ENCODE measurements around the gene RBM4B. TPM values are rescaled to one million over a fixed set of nuclear protein-coding genes. Genes with fewer than 3 reads are reported as not detected.
A peak's percentile ranks its signal among the peaks of the same experiment; 100 is the strongest.

RBM4B gene
- polyA plus RNA-seq, 2 donors = 12.0 to 12.8 TPM

DNA sequence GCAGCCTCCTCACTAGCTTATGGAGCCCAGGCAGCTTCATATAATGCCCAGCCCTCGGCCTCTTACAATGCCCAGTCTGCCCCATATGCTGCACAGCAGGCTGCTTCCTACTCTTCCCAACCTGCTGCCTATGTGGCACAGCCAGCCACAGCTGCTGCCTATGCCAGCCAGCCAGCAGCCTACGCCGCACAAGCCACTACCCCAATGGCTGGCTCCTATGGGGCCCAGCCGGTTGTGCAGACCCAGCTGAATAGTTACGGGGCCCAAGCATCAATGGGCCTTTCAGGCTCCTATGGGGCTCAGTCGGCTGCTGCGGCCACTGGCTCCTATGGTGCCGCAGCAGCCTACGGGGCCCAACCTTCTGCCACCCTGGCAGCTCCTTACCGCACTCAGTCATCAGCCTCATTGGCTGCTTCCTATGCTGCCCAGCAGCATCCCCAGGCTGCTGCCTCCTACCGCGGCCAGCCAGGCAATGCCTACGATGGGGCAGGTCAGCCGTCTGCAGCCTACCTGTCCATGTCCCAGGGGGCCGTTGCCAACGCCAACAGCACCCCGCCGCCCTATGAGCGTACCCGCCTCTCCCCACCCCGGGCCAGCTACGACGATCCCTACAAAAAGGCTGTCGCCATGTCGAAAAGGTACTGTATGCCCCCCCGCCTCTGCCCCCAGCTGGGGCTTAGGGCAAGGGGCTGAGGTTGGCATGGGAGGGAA, 52.5 kb downstream of the RBM4B start:
- H3K9me3 ChIP-seq (ENCODE audit: control insufficient read depth in 2 of 2, insufficient read depth in 1 of 2, low read depth in 1 of 2, low read length in 1 of 2) = no peaks in the 10 kb centered on the region
- H3K27me3 ChIP-seq (ENCODE audit: control insufficient read depth in 1 of 2, insufficient read depth in 2 of 2, low read length in 2 of 2) = no peaks in the 10 kb centered on the region
- 94 to 96% methylated on average over 22 to 26 of the region's 26 CpGs for WGBS, 2 donors
- H3K27ac ChIP-seq (ENCODE audit: low read depth in 2 of 2, low read length in 1 of 2) = no peak overlapping the region
- peaks cover 12 to 51% of the 10 kb centered on the region in 2 donors for H3K36me3 ChIP-seq (ENCODE audit: control insufficient read depth in 2 of 2, insufficient read depth in 2 of 2, low read length in 1 of 2)
- peaks cover 0 to 2% of the 10 kb centered on the region in 2 donors for H3K4me1 ChIP-seq (ENCODE audit: control insufficient read depth in 2 of 2, insufficient read depth in 2 of 2, low read length in 1 of 2)
- H3K4me3 ChIP-seq (ENCODE audit: low read depth in 1 of 2, low read length in 2 of 2) = no peak overlapping the region

DNA sequence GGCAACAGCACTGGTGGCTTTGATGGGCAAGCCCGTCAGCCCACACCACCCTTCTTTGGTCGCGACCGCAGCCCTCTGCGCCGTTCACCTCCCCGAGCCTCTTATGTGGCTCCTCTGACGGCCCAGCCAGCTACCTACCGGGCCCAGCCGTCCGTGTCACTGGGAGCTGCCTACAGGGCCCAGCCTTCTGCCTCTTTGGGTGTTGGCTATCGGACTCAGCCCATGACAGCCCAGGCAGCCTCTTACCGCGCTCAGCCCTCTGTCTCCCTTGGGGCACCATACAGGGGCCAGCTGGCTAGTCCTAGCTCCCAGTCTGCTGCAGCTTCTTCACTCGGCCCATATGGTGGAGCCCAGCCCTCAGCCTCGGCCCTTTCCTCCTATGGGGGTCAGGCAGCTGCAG, 53.2 kb downstream of the RBM4B start:
- H3K27ac ChIP-seq (ENCODE audit: low read depth in 2 of 2, low read length in 1 of 2) = peak overlapping the region in 1 of 2 donors; percentile 34
- no peaks in the 10 kb centered on the region for H3K27me3 ChIP-seq (ENCODE audit: control insufficient read depth in 1 of 2, insufficient read depth in 2 of 2, low read length in 2 of 2)
- H3K36me3 ChIP-seq (ENCODE audit: control insufficient read depth in 2 of 2, insufficient read depth in 2 of 2, low read length in 1 of 2) = peaks cover 12 to 51% of the 10 kb centered on the region in 2 donors
- no peak overlapping the region for H3K4me3 ChIP-seq (ENCODE audit: low read depth in 1 of 2, low read length in 2 of 2)
- WGBS, 2 donors = 84 to 87% methylated on average over 16 of the region's 16 CpGs
- peaks cover 0 to 2% of the 10 kb centered on the region in 2 donors for H3K4me1 ChIP-seq (ENCODE audit: control insufficient read depth in 2 of 2, insufficient read depth in 2 of 2, low read length in 1 of 2)
- no peaks in the 10 kb centered on the region for H3K9me3 ChIP-seq (ENCODE audit: control insufficient read depth in 2 of 2, insufficient read depth in 1 of 2, low read depth in 1 of 2, low read length in 1 of 2)

DNA sequence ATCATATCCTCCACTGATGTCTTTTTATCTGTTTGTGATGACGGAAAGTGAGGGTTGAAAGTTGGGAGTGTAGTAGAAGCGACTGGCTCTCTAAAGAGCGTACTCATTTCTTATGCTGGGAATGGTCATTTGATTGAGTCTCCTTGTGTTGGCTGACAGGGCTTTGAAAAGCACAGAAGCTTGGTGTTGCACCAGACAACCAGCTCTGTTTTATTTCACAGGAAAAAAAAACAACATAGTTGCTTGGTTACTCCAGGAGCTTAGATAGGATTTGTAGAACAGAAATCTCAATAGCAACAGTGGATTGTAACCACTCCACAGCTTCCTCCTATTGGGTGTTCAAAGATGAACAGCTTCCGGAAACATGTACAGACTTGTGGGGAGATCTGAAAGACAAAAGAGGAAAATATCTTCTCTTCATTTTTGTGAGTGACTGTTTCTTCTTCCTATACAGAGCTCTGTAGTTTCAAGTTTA, 58.6 kb downstream of the RBM4B start:
- H3K4me3 ChIP-seq (ENCODE audit: low read depth in 1 of 2, low read length in 2 of 2) = peak overlapping the region in 1 of 2 donors; percentile 97
- peak overlapping the region; percentile 73 to 76 for H3K27ac ChIP-seq (ENCODE audit: low read depth in 2 of 2, low read length in 1 of 2)
- H3K36me3 ChIP-seq (ENCODE audit: control insufficient read depth in 2 of 2, insufficient read depth in 2 of 2, low read length in 1 of 2) = peaks cover 0 to 9% of the 10 kb centered on the region in 2 donors
- H3K9me3 ChIP-seq (ENCODE audit: control insufficient read depth in 2 of 2, insufficient read depth in 1 of 2, low read depth in 1 of 2, low read length in 1 of 2) = peaks cover 0 to 2% of the 10 kb centered on the region in 2 donors
- H3K4me1 ChIP-seq (ENCODE audit: control insufficient read depth in 2 of 2, insufficient read depth in 2 of 2, low read length in 1 of 2) = peaks cover 0 to 2% of the 10 kb centered on the region in 2 donors
- WGBS, 2 donors = 18 to 30% methylated on average over 4 of the region's 4 CpGs
- no peaks in the 10 kb centered on the region for H3K27me3 ChIP-seq (ENCODE audit: control insufficient read depth in 1 of 2, insufficient read depth in 2 of 2, low read length in 2 of 2)

DNA sequence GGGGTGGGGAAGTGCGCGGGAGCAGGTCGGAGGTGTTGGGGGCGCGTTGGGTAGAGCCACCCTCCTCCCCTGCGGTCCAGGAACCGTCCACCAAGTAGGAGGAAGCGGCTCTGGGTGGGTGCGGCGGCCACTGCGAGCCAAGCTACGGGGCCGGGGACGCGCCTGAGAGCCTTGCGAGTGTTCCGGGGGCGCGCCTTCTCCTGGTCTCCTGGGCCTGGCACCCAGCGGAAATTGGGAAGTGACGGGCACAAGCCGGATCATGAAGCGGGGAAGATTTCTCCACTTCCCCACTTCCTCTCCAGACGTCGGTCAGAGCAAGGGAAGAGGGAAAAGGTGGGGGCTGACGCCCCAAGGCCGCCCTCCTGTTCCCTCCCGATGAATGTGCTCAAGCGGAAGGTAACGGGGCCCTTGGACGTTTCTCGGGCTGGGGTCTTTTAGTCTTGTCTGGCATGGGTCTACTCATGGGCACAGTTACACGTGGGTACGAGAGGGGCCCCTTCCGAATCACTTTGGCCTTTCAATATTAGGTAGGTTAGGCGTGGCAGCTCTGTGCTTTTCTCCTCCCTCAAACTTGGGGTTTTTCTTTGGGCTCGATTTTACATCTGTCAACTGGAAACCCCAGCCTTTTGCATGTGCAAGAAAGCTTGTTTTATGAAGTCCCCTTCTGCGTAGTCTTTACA, 60.4 kb downstream of the RBM4B start:
- WGBS, 2 donors = 0 to 1% methylated on average over 30 to 38 of the region's 38 CpGs
- H3K4me3 ChIP-seq (ENCODE audit: low read depth in 1 of 2, low read length in 2 of 2) = peak overlapping the region; percentile 77 to 97

DNA sequence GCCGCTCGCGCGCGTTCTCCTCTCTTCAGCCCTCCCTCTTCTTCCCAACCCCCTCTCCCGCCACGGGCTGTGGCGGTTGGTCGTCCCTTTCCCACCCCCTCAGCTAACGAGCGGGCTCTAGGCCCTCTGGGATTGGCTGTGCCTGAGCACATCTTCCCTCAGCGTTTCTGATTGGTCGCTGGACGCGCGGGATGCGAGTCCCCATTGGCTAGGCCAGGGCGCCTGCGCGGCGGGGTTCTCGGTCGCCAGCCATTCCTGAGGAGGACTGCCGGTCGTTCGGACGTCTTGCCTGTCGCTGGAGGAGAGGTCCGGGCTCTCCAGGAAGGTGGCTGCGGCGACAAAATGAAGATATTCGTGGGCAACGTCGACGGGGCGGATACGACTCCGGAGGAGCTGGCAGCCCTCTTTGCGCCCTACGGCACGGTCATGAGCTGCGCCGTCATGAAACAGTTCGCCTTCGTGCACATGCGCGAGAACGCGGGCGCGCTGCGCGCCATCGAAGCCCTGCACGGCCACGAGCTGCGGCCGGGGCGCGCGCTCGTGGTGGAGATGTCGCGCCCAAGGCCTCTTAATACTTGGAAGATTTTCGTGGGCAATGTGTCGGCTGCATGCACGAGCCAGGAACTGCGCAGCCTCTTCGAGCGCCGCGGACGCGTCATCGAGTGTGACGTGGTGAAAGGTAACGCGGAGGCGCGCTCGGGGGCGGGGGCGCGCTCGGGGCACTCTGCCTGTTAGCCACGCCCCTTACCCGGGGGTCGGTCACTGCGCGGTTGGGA, 61.1 kb downstream of the RBM4B start, which contains the start of gene RBM14:
Gene RBM14, plus strand, starts transcription at position 252 of the 776 bp plus-strand sequence. Its CDS starts 91 bp downstream, at position 343.
- no peaks in the 10 kb centered on the region for H3K4me1 ChIP-seq (ENCODE audit: control insufficient read depth in 2 of 2, insufficient read depth in 2 of 2, low read length in 1 of 2)
- no peaks in the 10 kb centered on the region for H3K36me3 ChIP-seq (ENCODE audit: control insufficient read depth in 2 of 2, insufficient read depth in 2 of 2, low read length in 1 of 2)
- H3K27ac ChIP-seq (ENCODE audit: low read depth in 2 of 2, low read length in 1 of 2) = peak within 1 kb of the TSS; percentile 97 to 98
- H3K9me3 ChIP-seq (ENCODE audit: control insufficient read depth in 2 of 2, insufficient read depth in 1 of 2, low read depth in 1 of 2, low read length in 1 of 2) = peaks cover 0 to 2% of the 10 kb centered on the region in 2 donors
- peak within 1 kb of the TSS; percentile 77 to 97 for H3K4me3 ChIP-seq (ENCODE audit: low read depth in 1 of 2, low read length in 2 of 2)
- whole genome bisulfite sequencing, 2 donors = 0% methylated on average over 90 of the region's 90 CpGs
- no peaks in the 10 kb centered on the region for H3K27me3 ChIP-seq (ENCODE audit: control insufficient read depth in 1 of 2, insufficient read depth in 2 of 2, low read length in 2 of 2)

More for the DNA sequence above, 60.4 kb downstream of the RBM4B start:
- H3K36me3 ChIP-seq (ENCODE audit: control insufficient read depth in 2 of 2, insufficient read depth in 2 of 2, low read length in 1 of 2) = no peaks in the 10 kb centered on the region
- peak overlapping the region; percentile 88 to 98 for H3K27ac ChIP-seq (ENCODE audit: low read depth in 2 of 2, low read length in 1 of 2)
- H3K4me1 ChIP-seq (ENCODE audit: control insufficient read depth in 2 of 2, insufficient read depth in 2 of 2, low read length in 1 of 2) = no peaks in the 10 kb centered on the region
- H3K9me3 ChIP-seq (ENCODE audit: control insufficient read depth in 2 of 2, insufficient read depth in 1 of 2, low read depth in 1 of 2, low read length in 1 of 2) = peaks cover 0 to 2% of the 10 kb centered on the region in 2 donors
- H3K27me3 ChIP-seq (ENCODE audit: control insufficient read depth in 1 of 2, insufficient read depth in 2 of 2, low read length in 2 of 2) = no peaks in the 10 kb centered on the region

Other genes starting within 250 kb of the RBM4B start
- gene MRPL11, start 239.0 kb downstream of the RBM4B start, polyA plus RNA-seq = 10 to 100 TPM; 27.2 to 51.1 TPM
- gene PELI3, start 211.0 kb downstream of the RBM4B start, polyA plus RNA-seq = 1 to 10 TPM; 5.5 to 7.8 TPM
- 10 to 100 TPM; 16.3 to 29.6 TPM for gene DPP3, start 197.5 kb downstream of the RBM4B start, polyA plus RNA-seq
- 10 to 100 TPM in 1 of 2 donors, 1 to 10 TPM in 1; 9.3 to 15.3 TPM for gene BBS1, start 167.3 kb downstream of the RBM4B start, polyA plus RNA-seq
- 1 to 10 TPM; 5.9 to 6.0 TPM for gene ZDHHC24, start 131.8 kb downstream of the RBM4B start, polyA plus RNA-seq
- gene ACTN3, start 131.0 kb downstream of the RBM4B start, polyA plus RNA-seq = under 1 TPM; 0.02 TPM
- 10 to 100 TPM in 1 of 2 donors, 1 to 10 TPM in 1; 4.2 to 10.2 TPM for gene CTSF, start 109.3 kb downstream of the RBM4B start, polyA plus RNA-seq
- under 1 TPM; 0.09 to 0.12 TPM for gene CCDC87, start 84.8 kb downstream of the RBM4B start, polyA plus RNA-seq
- 10 to 100 TPM; 27.9 to 39.8 TPM for gene CCS, start 84.7 kb downstream of the RBM4B start, polyA plus RNA-seq
- gene RBM14, start 61.3 kb downstream of the RBM4B start, polyA plus RNA-seq = 10 to 100 TPM; 20.6 to 34.2 TPM
- gene RBM4, start 39.2 kb downstream of the RBM4B start, polyA plus RNA-seq = 10 to 100 TPM; 54.6 to 80.8 TPM
- gene SPTBN2, start 51.3 kb upstream of the RBM4B start, polyA plus RNA-seq = 10 to 100 TPM; 61.3 to 63.4 TPM
- gene RCE1, start 165.6 kb upstream of the RBM4B start, polyA plus RNA-seq = 10 to 100 TPM; 17.6 to 19.5 TPM
- gene LRFN4, start 179.2 kb upstream of the RBM4B start, polyA plus RNA-seq = 1 to 10 TPM; 5.4 to 9.3 TPM